HCT116 (cell line): Measurements from ENCODE around the gene COA3. TPM values are rescaled to one million over a fixed set of nuclear protein-coding genes. Genes with fewer than 3 reads are reported as not detected.

ENCODE experiments used
- ATAC-seq: fragments of 200-7000 bp; cut with Tn5 transposase; 2 replicates; pipeline ENCODE4 v1.9.1; 2020; ENCODE audit warnings: mild to moderate bottlenecking, moderate library complexity
- BruUV-seq: library from RNA; stranded (reverse); fragments of 400-500 nt; replicated peaks from 2 replicates; lab custom pipeline; 2021; lab: Mats Ljungman, UMichigan
- CTCF ChIA-PET: fragments of 300-600 bp; sonication (Branson Sonifier 250); formaldehyde crosslinking; loops from one replicate; lab custom pipeline; 2021; ENCODE audit warnings: antibody characterized with exemption; lab: Charles Lee
- POLR2A ChIA-PET: fragments of 300-600, 350-600 bp; sonication (Branson Sonifier 250); formaldehyde crosslinking; loops from one replicate; lab custom pipeline; 2021; ENCODE audit warnings: antibody characterized with exemption; lab: Charles Lee
- RAD21 ChIA-PET, 2 experiments: fragments of 300-600 bp; sonication (Branson Sonifier 250); formaldehyde crosslinking; loops; one replicate each; lab custom pipeline; 2023; ENCODE audit warnings: low total read pairs in 2 of 2; ENCODE audit not compliant: uncharacterized antibody in 2 of 2, unreplicated experiment in 2 of 2, low non-redundant PET in 1 of 2; lab: Charles Lee
- DNase-seq: peaks from one replicate; pipeline ENCODE4 v3.0.0-alpha.2; 2010; ENCODE audit warnings: low read depth, low spot score
- H2AFZ ChIP-seq: fragments of 200-600 bp; shearing (Covaris generic), sonication (generic); 2 replicates; pipeline ENCODE4 v1.6.1; 2017; ENCODE audit warnings: low read depth, mixed run types, mixed read lengths, antibody characterized with exemption, low read length; ENCODE audit not compliant: poor library complexity, severe bottlenecking
- H3K27ac ChIP-seq: 2 replicates; pipeline ENCODE4 v1.5.1; 2012; ENCODE audit warnings: low read depth, low read length
- H3K27me3 ChIP-seq: fragments of 200-600 bp; sonication (generic); 2 replicates; pipeline ENCODE4 v1.6.1; 2016; ENCODE audit warnings: mixed run types, low read length, mixed read lengths; ENCODE audit not compliant: insufficient read depth
- H3K36me3 ChIP-seq, 2 experiments: fragments of 200-500 bp in 1 of 2; fragments of 200-600 bp in 1 of 2; sonication (Bioruptor generic) in 1 of 2; sonication (generic) in 1 of 2; 2 replicates each; pipeline versions ENCODE4 v1.5.1 to v1.6.1; 2014 to 2016; ENCODE audit warnings: low read length in 2 of 2, inconsistent platforms in 1 of 2, mixed read lengths in 1 of 2, mixed run types in 1 of 2; ENCODE audit not compliant: insufficient read depth in 2 of 2, control insufficient read depth in 1 of 2
- H3K4me1 ChIP-seq, 2 experiments: fragments of 200-600 bp in 1 of 2; sonication (generic) in 1 of 2; 2 replicates each; pipeline versions ENCODE4 v1.5.1 to v1.6.1; 2012 to 2017; ENCODE audit warnings: low read length in 2 of 2, inconsistent platforms in 1 of 2, mild to moderate bottlenecking in 1 of 2, mixed read lengths in 1 of 2, mixed run types in 1 of 2, moderate library complexity in 1 of 2; ENCODE audit not compliant: insufficient read depth in 2 of 2, control insufficient read depth in 1 of 2
- H3K4me2 ChIP-seq: fragments of 200-600 bp; sonication (generic); 2 replicates; pipeline ENCODE4 v1.6.1; 2017; ENCODE audit warnings: mixed run types, low read length, mixed read lengths
- H3K4me3 ChIP-seq, 2 experiments: fragments of 200-600 bp in 1 of 2; sonication (generic) in 1 of 2; replicated peaks in 1 of 2; 2 replicates each; pipeline ENCODE4 v1.5.1; 2011 to 2016; ENCODE audit warnings: low read length in 2 of 2, control low read depth in 1 of 2, low read depth in 1 of 2, mild to moderate bottlenecking in 1 of 2, mixed read lengths in 1 of 2, mixed run types in 1 of 2
- H3K79me2 ChIP-seq: fragments of 200-600 bp; sonication (generic); 2 replicates; pipeline ENCODE4 v1.6.1; 2017; ENCODE audit warnings: mild to moderate bottlenecking, mixed run types, low read length, moderate library complexity, mixed read lengths; ENCODE audit not compliant: insufficient read depth
- H3K9ac ChIP-seq: fragments of 200-600 bp; sonication (generic); 2 replicates; pipeline ENCODE4 v1.6.1; 2016; ENCODE audit warnings: low read length, mixed read lengths
- H3K9me2 ChIP-seq: fragments of 200-600 bp; sonication (generic), shearing (Covaris generic); 2 replicates; pipeline ENCODE4 v1.6.1; 2017; ENCODE audit warnings: mixed run types, mild to moderate bottlenecking, moderate library complexity; ENCODE audit not compliant: insufficient read depth
- H3K9me3 ChIP-seq, 2 experiments: fragments of 200-500 bp in 1 of 2; fragments of 200-600 bp in 1 of 2; sonication (Bioruptor generic) in 1 of 2; sonication (generic) in 1 of 2; 2 replicates each; pipeline ENCODE4 v1.6.1; 2014 to 2017; ENCODE audit warnings: low read length in 2 of 2, mixed read lengths in 2 of 2, inconsistent platforms in 1 of 2, low read depth in 1 of 2, mild to moderate bottlenecking in 1 of 2, mixed run types in 1 of 2, moderate library complexity in 1 of 2; ENCODE audit not compliant: control insufficient read depth in 1 of 2, insufficient read depth in 1 of 2
- H4K20me1 ChIP-seq: fragments of 200-600 bp; sonication (generic), shearing (Covaris generic); 2 replicates; pipeline ENCODE4 v1.6.1; 2017; ENCODE audit warnings: mixed run types, mild to moderate bottlenecking, moderate library complexity; ENCODE audit not compliant: insufficient read depth
- CEBPB ChIP-seq: IDR thresholded peaks from 2 replicates; pipeline ENCODE4 v1.6.1; 2012; ENCODE audit warnings: low read depth
- EGR1 ChIP-seq: IDR thresholded peaks from 2 replicates; pipeline ENCODE4 v1.6.1; 2012; ENCODE audit warnings: low read depth
- ELF1 ChIP-seq: IDR thresholded peaks from 2 replicates; pipeline ENCODE4 v1.6.1; 2012; ENCODE audit warnings: low read depth, borderline replicate concordance
- EZH2 ChIP-seq: fragments of 200-600 bp; sonication (generic); IDR thresholded peaks from 2 replicates; pipeline ENCODE4 v1.6.1; 2017; ENCODE audit warnings: antibody characterized with exemption, mixed run types
- EZH2phosphoT487 ChIP-seq: fragments of 200-600 bp; IDR thresholded peaks from 2 replicates; pipeline ENCODE4 v1.6.1; 2018; ENCODE audit warnings: antibody characterized with exemption, borderline replicate concordance
- FOSL1 ChIP-seq: IDR thresholded peaks from 2 replicates; pipeline ENCODE4 v1.6.1; 2012; ENCODE audit warnings: low read depth
- JUND ChIP-seq: IDR thresholded peaks from 2 replicates; pipeline ENCODE4 v1.6.1; 2012
- MAX ChIP-seq: IDR thresholded peaks from 2 replicates; pipeline ENCODE4 v1.6.1; 2012
- POLR2AphosphoS5 ChIP-seq: IDR thresholded peaks from 2 replicates; pipeline ENCODE4 v1.6.1; 2011; ENCODE audit warnings: mild to moderate bottlenecking, low read depth, low read length, moderate library complexity
- RAD21 ChIP-seq: IDR thresholded peaks from 2 replicates; pipeline ENCODE4 v1.6.1; 2012; ENCODE audit warnings: low read depth, mild to moderate bottlenecking
- SIN3A ChIP-seq: IDR thresholded peaks from 2 replicates; pipeline ENCODE4 v1.6.1; 2012; ENCODE audit warnings: low read depth
- SRF ChIP-seq: IDR thresholded peaks from 2 replicates; pipeline ENCODE4 v1.6.1; 2012; ENCODE audit warnings: low read depth
- TCF7L2 ChIP-seq: IDR thresholded peaks from 2 replicates; pipeline ENCODE4 v1.7.0; 2011; ENCODE audit warnings: borderline replicate concordance, inconsistent platforms; ENCODE audit not compliant: insufficient read depth, insufficient read length; ENCODE audit errors: extremely low read depth
- YY1 ChIP-seq: IDR thresholded peaks from 2 replicates; pipeline ENCODE4 v1.6.1; 2011; ENCODE audit warnings: low read length, low read depth, moderate library complexity, mild to moderate bottlenecking; ENCODE audit not compliant: insufficient replicate concordance; ENCODE audit errors: extremely low read depth
- ZFX ChIP-seq: fragments of 450-650 bp; IDR thresholded peaks from 2 replicates; pipeline ENCODE4 v1.6.1; 2017
- ZNF274 ChIP-seq: fragments of 200-500 bp; sonication (Bioruptor generic); IDR thresholded peaks from 2 replicates; pipeline ENCODE4 v1.6.1; 2014; ENCODE audit warnings: mild to moderate bottlenecking, low read depth, low read length, inconsistent platforms
- intact Hi-C: fragments of 100-400 bp; cut with micrococcal nuclease; formaldehyde crosslinking; loops from 2 replicates; pipeline ENCODE4 v1.10.0; 2022
- total RNA-seq: library from RNA; stranded (reverse); gene quantifications from one replicate; pipeline ENCODE4 v1.2.1, GENCODE V29; 2021; ENCODE audit not compliant: unreplicated experiment
- TF ChIP-seq, protein P1 (sequence below): IDR thresholded peaks from 2 replicates; pipeline ENCODE4 v1.6.1; 2011; ENCODE audit warnings: mild to moderate bottlenecking, low read length, moderate library complexity; ENCODE audit not compliant: insufficient replicate concordance; ENCODE audit errors: extremely low read depth

Gene COA3
- total RNA-seq, 1 experiment from 2014 or later, result 37.1 TPM

GRCh38 chr17:42809250-42809649 lies 10.7 kb upstream of the COA3 start:
- Histone ChIP-seq H3K4me3 (no peak overlapping the region), H3K27ac (no peak overlapping the region), H3K9ac (no peak overlapping the region), H3K27me3 (no peaks in the 10 kb centered on the region), H2AFZ (no peak overlapping the region), H3K9me2 (no peaks in the 10 kb centered on the region), H3K4me1 (no peaks in the 10 kb centered on the region), H4K20me1 (no peaks in the 10 kb centered on the region), H3K4me2 (no peak overlapping the region), H3K9me3 (no peaks in the 10 kb centered on the region), H3K79me2 (no peaks in the 10 kb centered on the region), H3K36me3 (peaks cover 20 to 21% of the 10 kb centered on the region in 2 experiments)
- no peak for DNase-seq
- no peak for ATAC-seq
- no TSS peak for BruUV-seq
- ChIA-PET POLR2A (no interaction called here), CTCF (no interaction called here), RAD21 (no interaction called here)
- TF ChIP-seq EZH2phosphoT487, result no peak
- intact Hi-C loops, result no loop called here

GRCh38 chr17:42806249-42806648 lies 7.7 kb upstream of the COA3 start:
- TF ChIP-seq POLR2AphosphoS5 (no peak), ZFX (no peak), JUND (no peak), MAX (no peak), ZNF274 (no peak), YY1 (no peak), EGR1 (no peak), SRF (no peak), CEBPB (no peak), TCF7L2 (no peak), FOSL1 (no peak), EZH2 (no peak), ELF1 (no peak), SIN3A (no peak), EZH2phosphoT487 (no peak), RAD21 (no peak)
- TF ChIP-seq, protein P1, sequence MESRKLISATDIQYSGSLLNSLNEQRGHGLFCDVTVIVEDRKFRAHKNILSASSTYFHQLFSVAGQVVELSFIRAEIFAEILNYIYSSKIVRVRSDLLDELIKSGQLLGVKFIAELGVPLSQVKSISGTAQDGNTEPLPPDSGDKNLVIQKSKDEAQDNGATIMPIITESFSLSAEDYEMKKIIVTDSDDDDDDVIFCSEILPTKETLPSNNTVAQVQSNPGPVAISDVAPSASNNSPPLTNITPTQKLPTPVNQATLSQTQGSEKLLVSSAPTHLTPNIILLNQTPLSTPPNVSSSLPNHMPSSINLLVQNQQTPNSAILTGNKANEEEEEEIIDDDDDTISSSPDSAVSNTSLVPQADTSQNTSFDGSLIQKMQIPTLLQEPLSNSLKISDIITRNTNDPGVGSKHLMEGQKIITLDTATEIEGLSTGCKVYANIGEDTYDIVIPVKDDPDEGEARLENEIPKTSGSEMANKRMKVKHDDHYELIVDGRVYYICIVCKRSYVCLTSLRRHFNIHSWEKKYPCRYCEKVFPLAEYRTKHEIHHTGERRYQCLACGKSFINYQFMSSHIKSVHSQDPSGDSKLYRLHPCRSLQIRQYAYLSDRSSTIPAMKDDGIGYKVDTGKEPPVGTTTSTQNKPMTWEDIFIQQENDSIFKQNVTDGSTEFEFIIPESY, result no peak
- no peak for DNase-seq
- no TSS peak for BruUV-seq
- no peak overlapping the region for H3K4me2 ChIP-seq
- H3K9ac ChIP-seq, result no peak overlapping the region
- no peak for ATAC-seq
- intact Hi-C loops, result no loop called here
- H3K79me2 ChIP-seq, result no peaks in the 10 kb centered on the region
- H3K9me2 ChIP-seq, result no peaks in the 10 kb centered on the region
- H3K27me3 ChIP-seq, result no peaks in the 10 kb centered on the region
- H3K4me3 ChIP-seq, result no peak overlapping the region
- no peaks in the 10 kb centered on the region for H3K9me3 ChIP-seq
- no peak overlapping the region for H3K27ac ChIP-seq
- no peak overlapping the region for H2AFZ ChIP-seq
- H3K4me1 ChIP-seq, result no peaks in the 10 kb centered on the region
- no peaks in the 10 kb centered on the region for H4K20me1 ChIP-seq
- POLR2A ChIA-PET, result no interaction called here
- CTCF ChIA-PET, result no interaction called here
- RAD21 ChIA-PET, result no interaction called here
- peaks cover 9 to 10% of the 10 kb centered on the region in 2 experiments; a peak in 3 of 4 replicates for H3K36me3 ChIP-seq
